HEK293 (cell line): Measurements from ENCODE around the gene TYMS.
A peak's percentile ranks its signal among the peaks of the same experiment; 100 is the strongest.

Experiments used
- CTCF ChIA-PET: fragments of 350-600 bp; formaldehyde crosslinking; extraction: SDS; loops from one replicate; lab custom pipeline; 2021; ENCODE audit warnings: antibody characterized with exemption; lab: Yijun Ruan, JAX
- POLR2A ChIA-PET: fragments of 300-600 bp; formaldehyde crosslinking; extraction: SDS; loops from one replicate; lab custom pipeline; 2020; ENCODE audit warnings: antibody characterized with exemption, inconsistent platforms; lab: Yijun Ruan, JAX
- H3K27ac ChIP-seq: fragments of 200-500 bp; sonication (Bioruptor generic); 2 replicates; pipeline ENCODE4 v1.5.1; 2014; ENCODE audit warnings: low read depth, low read length, control low read depth, inconsistent platforms; ENCODE audit errors: extremely low read depth
- H3K36me3 ChIP-seq, 2 experiments: fragments of 200-500 bp in 1 of 2; sonication (Bioruptor generic) in 1 of 2; 1 replicate in 1 of 2; 2 replicates in 1 of 2; pipeline ENCODE4 v1.5.1; 2014 to 2017; ENCODE audit warnings: inconsistent platforms in 2 of 2, low read length in 2 of 2; ENCODE audit not compliant: control insufficient read depth in 2 of 2, insufficient read depth in 1 of 2
- H3K4me1 ChIP-seq: fragments of 200-500 bp; sonication (Bioruptor generic); 2 replicates; pipeline ENCODE4 v1.5.1; 2014; ENCODE audit warnings: mild to moderate bottlenecking, low read length, inconsistent platforms; ENCODE audit not compliant: control insufficient read depth, insufficient read depth
- H3K4me3 ChIP-seq: 2 replicates; pipeline ENCODE4 v1.5.1; 2011; ENCODE audit warnings: low read depth, mild to moderate bottlenecking, control low read depth, low read length, moderate library complexity
- H3K9me3 ChIP-seq: fragments of 200-500 bp; sonication (Bioruptor generic); 2 replicates; pipeline ENCODE4 v1.5.1; 2014; ENCODE audit warnings: low read depth, low read length, inconsistent platforms; ENCODE audit not compliant: control insufficient read depth, insufficient read depth
- ATF2 ChIP-seq: fragments of 450-650 bp; formaldehyde crosslinking; IDR thresholded peaks from 2 replicates; pipeline ENCODE4 v1.5.1; 2016; ENCODE audit warnings: missing biosample characterization, missing genetic modification characterization, low read depth
- GLIS1 ChIP-seq: fragments of 450-650 bp; formaldehyde crosslinking; IDR thresholded peaks from 2 replicates; pipeline ENCODE4 v1.5.1; 2016; ENCODE audit warnings: missing biosample characterization, missing genetic modification characterization
- KLF8 ChIP-seq: fragments of 450-650 bp; formaldehyde crosslinking; IDR thresholded peaks from 2 replicates; pipeline ENCODE4 v1.5.1; 2016; ENCODE audit warnings: missing biosample characterization, missing genetic modification characterization
- OSR2 ChIP-seq: fragments of 450-650 bp; formaldehyde crosslinking; IDR thresholded peaks from 2 replicates; pipeline ENCODE4 v1.5.1; 2016; ENCODE audit warnings: missing biosample characterization, missing genetic modification characterization
- PRDM10 ChIP-seq: fragments of 450-650 bp; formaldehyde crosslinking; IDR thresholded peaks from 2 replicates; pipeline ENCODE4 v1.5.1; 2016; ENCODE audit warnings: missing biosample characterization, missing genetic modification characterization
- SCRT1 ChIP-seq: fragments of 450-650 bp; formaldehyde crosslinking; IDR thresholded peaks from 2 replicates; pipeline ENCODE4 v1.5.1; 2016; ENCODE audit warnings: missing biosample characterization, missing genetic modification characterization, borderline replicate concordance
- WT1 ChIP-seq: fragments of 450-650 bp; formaldehyde crosslinking; IDR thresholded peaks from 2 replicates; pipeline ENCODE4 v1.5.1; 2016; ENCODE audit warnings: missing biosample characterization, missing genetic modification characterization
- ZFHX2 ChIP-seq: fragments of 450-650 bp; formaldehyde crosslinking; conservative IDR thresholded peaks from 2 replicates; pipeline ENCODE4 v1.5.1; 2016; ENCODE audit warnings: missing biosample characterization, missing genetic modification characterization
- ZFP69B ChIP-seq: fragments of 450-650 bp; formaldehyde crosslinking; IDR thresholded peaks from 2 replicates; pipeline ENCODE4 v1.5.1; 2016; ENCODE audit warnings: missing biosample characterization, missing genetic modification characterization
- ZNF350 ChIP-seq: fragments of 450-650 bp; formaldehyde crosslinking; IDR thresholded peaks from 2 replicates; pipeline ENCODE4 v1.5.0; 2017; ENCODE audit warnings: missing biosample characterization, mild to moderate bottlenecking, missing genetic modification characterization
- ZNF518A ChIP-seq: fragments of 450-650 bp; formaldehyde crosslinking; conservative IDR thresholded peaks from 2 replicates; pipeline ENCODE4 v1.5.1; 2016; ENCODE audit warnings: low read depth, missing biosample characterization, missing genetic modification characterization
- ZNF549 ChIP-seq: fragments of 450-650 bp; IDR thresholded peaks from 2 replicates; pipeline ENCODE4 v1.5.1; 2018; ENCODE audit warnings: missing biosample characterization, missing genetic modification characterization, mild to moderate bottlenecking, inconsistent platforms, moderate library complexity
- ZNF585B ChIP-seq: fragments of 450-650 bp; formaldehyde crosslinking; IDR thresholded peaks from 2 replicates; pipeline ENCODE4 v1.5.1; 2016; ENCODE audit warnings: missing biosample characterization, missing genetic modification characterization
- ZNF629 ChIP-seq: fragments of 450-650 bp; formaldehyde crosslinking; IDR thresholded peaks from 2 replicates; pipeline ENCODE4 v1.5.1; 2017; ENCODE audit warnings: missing biosample characterization, missing genetic modification characterization
- ZNF645 ChIP-seq: fragments of 450-650 bp; formaldehyde crosslinking; IDR thresholded peaks from 2 replicates; pipeline ENCODE4; 2016; ENCODE audit warnings: missing biosample characterization, missing genetic modification characterization
- ZNF692 ChIP-seq: fragments of 450-650 bp; formaldehyde crosslinking; IDR thresholded peaks from 2 replicates; pipeline ENCODE4 v1.5.1; 2016; ENCODE audit warnings: missing biosample characterization, missing genetic modification characterization
- ZNF843 ChIP-seq: fragments of 450-650 bp; formaldehyde crosslinking; IDR thresholded peaks from 2 replicates; pipeline ENCODE4 v1.5.1; 2016; ENCODE audit warnings: missing biosample characterization, missing genetic modification characterization
- ZSCAN16 ChIP-seq: fragments of 450-650 bp; formaldehyde crosslinking; IDR thresholded peaks from 2 replicates; pipeline ENCODE4 v1.5.1; 2016; ENCODE audit warnings: missing biosample characterization, missing genetic modification characterization
- TF ChIP-seq, protein P1 (sequence below): fragments of 450-650 bp; formaldehyde crosslinking; IDR thresholded peaks from 2 replicates; pipeline ENCODE4 v1.5.1; 2016; ENCODE audit warnings: missing biosample characterization, missing genetic modification characterization, borderline replicate concordance
- TF ChIP-seq, protein P2 (sequence below): fragments of 450-650 bp; formaldehyde crosslinking; IDR thresholded peaks from 2 replicates; pipeline ENCODE4 v1.5.1; 2016; ENCODE audit warnings: missing biosample characterization, missing genetic modification characterization

TYMS gene

GRCh38 chr18:703213-703967 is 45.9 kb downstream of the TYMS start:
- ChIA-PET POLR2A (interaction anchor here (1.0 kb wide), 1 partner anchor 9 kb away, joined by 4 read pairs; the partner anchor contains the start of gene ENOSF1), CTCF (interaction anchor here (0.7 to 1.9 kb wide), 5 partner anchors 9 to 1538 kb away, joined by 3 to 8 read pairs (median 5); partner anchors contain the start of gene ENOSF1)
- H3K4me3 ChIP-seq = no peak overlapping the region
- H3K9me3 ChIP-seq = no peaks in the 10 kb centered on the region
- H3K4me1 ChIP-seq = peaks cover 21% of the 10 kb centered on the region
- H3K27ac ChIP-seq = peak overlapping the region; percentile 72
- peaks cover 4 to 11% of the 10 kb centered on the region in 2 experiments for H3K36me3 ChIP-seq
- TF ChIP-seq WT1 (tag by site-specific recombination) (no peak), PRDM10 (peak; percentile 93), ATF2 (no peak), ZNF692 (tag by site-specific recombination) (no peak; the same call in 1 of the 2 replicates), OSR2 (tag by site-specific recombination) (peak; percentile 70), ZNF585B (tag by site-specific recombination) (no peak), ZSCAN16 (tag by site-specific recombination) (no peak), ZNF350 (tag by site-specific recombination) (no peak), ZFHX2 (tag by site-specific recombination) (0 out of 2 replicates have a peak, but pooled peaks have one; percentile 18), SCRT1 (tag by site-specific recombination) (no peak), ZNF629 (tag by site-specific recombination) (0 out of 2 replicates have a peak, but pooled peaks have one; percentile 14), ZNF518A (tag by site-specific recombination) (no peak), ZFP69B (no peak), ZNF549 (tag by site-specific recombination) (no peak), ZNF645 (no peak), ZNF843 (tag by site-specific recombination) (0 out of 2 replicates have a peak, but pooled peaks have one; percentile 4), GLIS1 (tag by site-specific recombination) (peak; percentile 42; the same call in 1 of the 2 replicates), KLF8 (tag by site-specific recombination) (no peak)
- TF ChIP-seq, protein P1, sequence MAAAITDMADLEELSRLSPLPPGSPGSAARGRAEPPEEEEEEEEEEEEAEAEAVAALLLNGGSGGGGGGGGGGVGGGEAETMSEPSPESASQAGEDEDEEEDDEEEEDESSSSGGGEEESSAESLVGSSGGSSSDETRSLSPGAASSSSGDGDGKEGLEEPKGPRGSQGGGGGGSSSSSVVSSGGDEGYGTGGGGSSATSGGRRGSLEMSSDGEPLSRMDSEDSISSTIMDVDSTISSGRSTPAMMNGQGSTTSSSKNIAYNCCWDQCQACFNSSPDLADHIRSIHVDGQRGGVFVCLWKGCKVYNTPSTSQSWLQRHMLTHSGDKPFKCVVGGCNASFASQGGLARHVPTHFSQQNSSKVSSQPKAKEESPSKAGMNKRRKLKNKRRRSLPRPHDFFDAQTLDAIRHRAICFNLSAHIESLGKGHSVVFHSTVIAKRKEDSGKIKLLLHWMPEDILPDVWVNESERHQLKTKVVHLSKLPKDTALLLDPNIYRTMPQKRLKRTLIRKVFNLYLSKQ (tag by site-specific recombination) = no peak
- TF ChIP-seq, protein P2, sequence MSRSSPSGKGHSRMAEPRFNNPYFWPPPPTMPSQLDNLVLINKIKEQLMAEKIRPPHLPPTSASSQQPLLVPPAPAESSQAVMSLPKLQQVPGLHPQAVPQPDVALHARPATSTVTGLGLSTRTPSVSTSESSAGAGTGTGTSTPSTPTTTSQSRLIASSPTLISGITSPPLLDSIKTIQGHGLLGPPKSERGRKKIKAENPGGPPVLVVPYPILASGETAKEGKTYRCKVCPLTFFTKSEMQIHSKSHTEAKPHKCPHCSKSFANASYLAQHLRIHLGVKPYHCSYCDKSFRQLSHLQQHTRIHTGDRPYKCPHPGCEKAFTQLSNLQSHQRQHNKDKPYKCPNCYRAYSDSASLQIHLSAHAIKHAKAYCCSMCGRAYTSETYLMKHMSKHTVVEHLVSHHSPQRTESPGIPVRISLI (tag by site-specific recombination) = no peak
